Mucosa of descending colon (tissue), 3 donors: ENCODE results near the gene POFUT1. TPM values are rescaled to one million over a fixed set of nuclear protein-coding genes. Genes with fewer than 3 reads are reported as not detected.

ENCODE experiments used
- ATAC-seq: fragments of 200-7000 bp; cut with Tn5 transposase; one replicate; pipeline ENCODE4 v1.9.1; 2020; ENCODE audit warnings: mild to moderate bottlenecking, moderate library complexity
- DNase-seq, 3 donors: peaks; one replicate each; pipeline ENCODE4 v3.0.0-alpha.2; 2020
- H3K36me3 ChIP-seq: fragments of 200-600 bp; one replicate; pipeline ENCODE4 v1.8.0; 2021; ENCODE audit warnings: low read depth, mild to moderate bottlenecking
- H3K4me1 ChIP-seq: fragments of 200-600 bp; one replicate; pipeline ENCODE4 v1.8.0; 2021; ENCODE audit warnings: low read depth, mild to moderate bottlenecking
- H3K4me3 ChIP-seq: fragments of 200-600 bp; one replicate; pipeline ENCODE4 v1.8.0; 2021; ENCODE audit warnings: mild to moderate bottlenecking
- H3K9me3 ChIP-seq: fragments of 200-600 bp; one replicate; pipeline ENCODE4 v1.8.0; 2021; ENCODE audit warnings: mild to moderate bottlenecking
- intact Hi-C, 2 donors: fragments of 100-400 bp; cut with DNase I in 1 of 2; cut with micrococcal nuclease in 1 of 2; formaldehyde crosslinking; loops; one replicate each; pipeline versions ENCODE4 v1.11.0 to v1.11.1; 2022; cut with DNase I, micrococcal nuclease
- total RNA-seq, 3 donors: library from RNA; stranded (reverse); fragmentation: NEBNext Ultra II Directional in 2 of 3; extraction: Animal tissue kit (Norgen Biotek cat#: 25700) in 2 of 3; gene quantifications; one replicate each; pipeline versions ENCODE4 v1.2.1 to v1.2.4, GENCODE V29; 2021 to 2023
- TF ChIP-seq, protein P1 (sequence below): fragments of 200-600 bp; IDR thresholded peaks from one replicate; pipeline ENCODE4 v1.8.0; 2022; ENCODE audit warnings: antibody characterized with exemption, mild to moderate bottlenecking
- donor health status: DM: no; HTN: no; CAD: no; lungs with moderate emphysema.
- donor health status: DM: no; HTN: no; CAD: no.
- donor health status: DM: no; HTN: yes; CAD: no.

Gene POFUT1
- total RNA-seq, 3 donors from 2014 or later = 35.5 to 48.5 (median 44.8) TPM

DNA sequence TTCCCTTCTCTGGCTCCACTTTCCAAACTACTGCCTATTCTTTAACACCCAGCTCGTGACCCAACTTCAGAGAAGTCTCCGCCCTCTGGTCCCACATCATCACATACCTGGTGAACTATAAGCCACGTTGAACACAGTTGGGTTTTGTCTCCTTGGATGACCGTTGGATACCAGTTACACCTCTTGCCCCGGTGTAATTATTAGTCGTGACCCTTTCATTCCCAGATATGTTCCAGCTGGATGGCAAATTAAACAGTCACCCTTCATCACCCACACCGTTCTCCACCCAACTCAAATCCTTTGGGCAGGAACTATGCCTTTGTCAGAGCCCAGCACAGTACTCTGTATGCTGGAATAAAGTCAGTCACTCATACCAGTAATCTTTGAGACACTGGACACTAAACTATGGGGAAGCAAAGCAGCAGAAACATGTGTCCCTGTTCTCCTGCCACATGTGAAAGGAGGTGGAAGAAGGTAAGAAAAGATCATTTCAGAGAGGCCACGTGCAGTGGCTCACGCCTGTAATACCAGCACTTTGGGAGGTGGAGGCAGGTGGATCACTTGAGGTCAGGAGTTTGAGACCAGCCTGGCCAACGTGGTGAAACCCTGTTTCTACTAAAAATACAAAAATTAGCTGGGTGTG, 22.6 kb upstream of the POFUT1 start:
- ATAC-seq = no peak
- DNase-seq = no peak
- TF ChIP-seq, protein P1, sequence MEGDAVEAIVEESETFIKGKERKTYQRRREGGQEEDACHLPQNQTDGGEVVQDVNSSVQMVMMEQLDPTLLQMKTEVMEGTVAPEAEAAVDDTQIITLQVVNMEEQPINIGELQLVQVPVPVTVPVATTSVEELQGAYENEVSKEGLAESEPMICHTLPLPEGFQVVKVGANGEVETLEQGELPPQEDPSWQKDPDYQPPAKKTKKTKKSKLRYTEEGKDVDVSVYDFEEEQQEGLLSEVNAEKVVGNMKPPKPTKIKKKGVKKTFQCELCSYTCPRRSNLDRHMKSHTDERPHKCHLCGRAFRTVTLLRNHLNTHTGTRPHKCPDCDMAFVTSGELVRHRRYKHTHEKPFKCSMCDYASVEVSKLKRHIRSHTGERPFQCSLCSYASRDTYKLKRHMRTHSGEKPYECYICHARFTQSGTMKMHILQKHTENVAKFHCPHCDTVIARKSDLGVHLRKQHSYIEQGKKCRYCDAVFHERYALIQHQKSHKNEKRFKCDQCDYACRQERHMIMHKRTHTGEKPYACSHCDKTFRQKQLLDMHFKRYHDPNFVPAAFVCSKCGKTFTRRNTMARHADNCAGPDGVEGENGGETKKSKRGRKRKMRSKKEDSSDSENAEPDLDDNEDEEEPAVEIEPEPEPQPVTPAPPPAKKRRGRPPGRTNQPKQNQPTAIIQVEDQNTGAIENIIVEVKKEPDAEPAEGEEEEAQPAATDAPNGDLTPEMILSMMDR = no peak
- peaks cover 9% of the 10 kb centered on the region for H3K4me1 ChIP-seq
- H3K9me3 ChIP-seq = no peaks in the 10 kb centered on the region
- no peak overlapping the region for H3K4me3 ChIP-seq
- intact Hi-C loops = no loop called here
- no peaks in the 10 kb centered on the region for H3K36me3 ChIP-seq

DNA sequence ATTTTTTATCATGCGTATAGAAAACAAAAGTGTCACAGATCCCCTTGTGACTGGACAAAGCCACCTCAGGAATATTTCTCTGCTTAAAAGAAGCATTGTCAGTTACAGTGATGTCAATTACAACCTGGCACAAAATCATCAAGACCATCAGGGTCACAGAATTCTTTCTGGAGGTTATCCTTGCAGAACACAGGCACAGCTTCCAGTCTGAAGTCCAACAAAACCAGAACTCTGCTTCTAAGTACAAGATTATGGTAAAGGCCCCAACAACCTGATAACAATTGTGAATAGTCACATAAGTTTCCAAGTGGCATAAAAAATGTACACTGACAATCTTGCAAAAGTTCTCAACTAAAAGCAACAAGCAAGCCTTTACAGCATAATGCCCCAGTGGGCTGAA, 21.2 kb upstream of the POFUT1 start:
- intact Hi-C loops = no loop called here
- Histone ChIP-seq H3K4me1 (peaks cover 9% of the 10 kb centered on the region), H3K9me3 (no peaks in the 10 kb centered on the region), H3K4me3 (no peak overlapping the region), H3K36me3 (no peaks in the 10 kb centered on the region)
- DNase-seq (no peak), ATAC-seq (no peak)
- TF ChIP-seq, protein P1 = no peak

DNA sequence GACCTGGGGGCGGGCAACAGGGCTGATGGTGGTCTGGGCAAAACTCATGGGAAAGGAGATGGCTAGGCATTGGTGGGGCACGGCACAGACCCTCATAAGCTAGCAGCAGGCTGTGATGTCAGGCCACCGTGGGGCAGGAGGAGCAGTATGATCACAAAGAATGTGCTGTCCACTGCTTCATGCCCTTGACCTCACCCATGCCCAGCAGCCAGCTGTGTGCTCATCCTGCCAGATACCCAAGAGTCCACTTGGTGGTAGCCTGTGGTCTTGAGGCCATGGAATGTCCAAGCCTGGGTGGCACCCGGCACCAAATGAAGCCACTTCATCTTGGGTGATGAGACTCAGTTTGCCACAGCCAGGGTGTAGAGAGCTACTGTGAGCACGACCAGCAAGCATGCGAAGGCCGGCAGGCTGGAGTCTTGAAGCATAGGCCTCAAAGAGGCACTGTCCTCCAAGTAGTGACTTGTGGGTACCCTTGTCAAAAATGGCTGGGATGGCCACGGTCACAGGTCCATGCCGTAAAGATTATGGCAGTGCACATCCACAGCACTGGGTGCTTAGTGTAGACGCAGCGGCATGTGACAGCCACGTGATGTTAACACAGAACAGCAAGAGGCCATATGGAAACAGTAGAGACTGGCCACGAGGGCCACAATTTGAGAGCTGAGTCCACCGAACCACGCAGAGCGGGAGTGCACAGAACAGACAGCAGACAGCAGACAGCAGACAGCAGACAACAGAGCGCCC, 19.1 kb upstream of the POFUT1 start:
- Histone ChIP-seq H3K4me1 (peaks cover 9% of the 10 kb centered on the region), H3K36me3 (no peaks in the 10 kb centered on the region), H3K9me3 (no peaks in the 10 kb centered on the region), H3K4me3 (no peak overlapping the region)
- DNase-seq (no peak), ATAC-seq (no peak)
- TF ChIP-seq, protein P1 = no peak
- intact Hi-C loops = no loop called here

DNA sequence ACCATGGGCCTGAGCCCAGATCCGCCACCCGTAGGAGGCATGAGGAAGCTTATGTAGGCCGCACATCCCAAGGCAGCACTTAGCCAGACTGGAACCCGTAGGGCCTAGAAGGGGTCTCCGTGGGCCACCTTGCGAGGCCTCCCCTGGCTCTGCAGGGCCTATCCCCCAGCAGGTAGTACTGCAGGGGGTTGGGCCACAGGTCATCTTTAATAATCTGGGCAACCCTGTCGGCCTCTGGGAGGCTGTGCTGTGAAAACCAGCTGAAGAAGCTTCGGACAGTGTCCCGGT, 18.6 kb upstream of the POFUT1 start:
- TF ChIP-seq, protein P1 = no peak
- Histone ChIP-seq H3K9me3 (no peaks in the 10 kb centered on the region), H3K4me1 (peaks cover 9% of the 10 kb centered on the region), H3K36me3 (no peaks in the 10 kb centered on the region), H3K4me3 (no peak overlapping the region)
- ATAC-seq (no peak), DNase-seq (no peak)
- intact Hi-C loops = no loop called here

DNA sequence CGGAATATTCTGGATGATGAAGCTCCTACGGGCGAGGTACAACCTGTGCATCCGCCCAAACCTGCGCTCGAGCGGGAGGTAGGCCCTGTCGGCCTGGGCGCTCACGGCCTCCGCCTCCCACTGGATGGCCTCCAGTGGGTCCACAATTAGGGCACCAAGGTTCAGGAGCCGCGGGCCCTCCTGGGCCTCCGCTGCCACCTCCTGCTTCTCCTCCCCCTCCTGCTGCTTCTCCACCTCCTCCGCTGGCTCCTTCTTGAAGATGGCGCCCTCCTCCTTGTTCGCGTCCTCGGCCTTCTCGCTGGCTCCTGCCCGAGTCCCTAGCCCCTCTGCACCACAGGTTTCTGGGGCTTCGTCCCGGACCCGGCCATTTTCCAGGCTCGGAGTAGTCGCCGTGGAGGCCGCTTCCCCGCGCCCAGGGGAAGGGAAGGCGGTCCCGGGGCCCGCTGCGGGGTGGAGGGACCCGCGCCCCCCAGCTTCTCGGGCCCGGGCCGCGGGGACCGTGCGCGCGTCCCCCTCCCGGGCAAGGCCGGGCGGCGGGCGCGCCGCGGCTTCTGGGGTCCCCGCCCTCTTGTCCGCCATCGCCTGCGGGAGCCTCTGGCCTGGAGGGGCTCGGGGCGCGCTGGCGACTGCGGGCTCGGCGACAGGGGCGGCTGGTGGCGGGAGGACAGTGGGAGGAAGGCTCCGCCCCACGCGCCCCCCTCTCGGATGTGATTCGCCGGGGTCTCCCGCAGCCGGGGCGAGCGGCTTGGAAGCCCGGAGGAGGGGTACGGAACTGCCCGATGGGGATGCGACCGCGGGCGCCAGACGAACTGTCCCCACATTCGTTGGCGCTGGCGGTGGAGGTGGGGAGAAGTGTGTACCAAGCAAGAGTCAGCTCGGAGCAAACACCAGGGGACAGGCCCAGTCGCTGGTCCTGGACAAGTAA, 17.7 kb upstream of the POFUT1 start:
- peak overlapping the region; percentile 41 for H3K4me3 ChIP-seq
- TF ChIP-seq, protein P1 = no peak
- no peaks in the 10 kb centered on the region for H3K9me3 ChIP-seq
- H3K4me1 ChIP-seq = peaks cover 9% of the 10 kb centered on the region
- no peaks in the 10 kb centered on the region for H3K36me3 ChIP-seq
- intact Hi-C loops = no loop called here
- peak; percentile 49 to 65 (median 59) for DNase-seq
- ATAC-seq = peak; percentile 61
